B cell (primary cell): ENCODE measurements around the gene ABCG1. TPM values are rescaled to one million over a fixed set of nuclear protein-coding genes. Genes with fewer than 3 reads are reported as not detected.

Source experiments
- ATAC-seq: fragments of 200-7000 bp; cut with Tn5 transposase; one replicate; pipeline ENCODE4 v1.10.0; 2021; ENCODE audit warnings: low read depth, mild to moderate bottlenecking, moderate number of reproducible peaks, moderate library complexity
- CTCF ChIA-PET: fragments of 350-600 bp; sonication (Branson Sonifier 250); formaldehyde crosslinking; loops from one replicate; lab custom pipeline; 2021; ENCODE audit warnings: antibody characterized with exemption, inconsistent platforms; lab: Charles Lee
- POLR2A ChIA-PET: fragments of 350-600 bp; sonication (Branson Sonifier 250); formaldehyde crosslinking; loops from one replicate; lab custom pipeline; 2021; ENCODE audit warnings: antibody characterized with exemption; lab: Charles Lee
- DNase-seq: peaks from one replicate; pipeline ENCODE4 v3.0.0; 2013
- H2AFZ ChIP-seq: 2 replicates; pipeline ENCODE4 v1.6.1; 2012; ENCODE audit warnings: mild to moderate bottlenecking, low read depth, low read length; ENCODE audit not compliant: insufficient read depth, poor library complexity, severe bottlenecking
- H3K27ac ChIP-seq, 2 donors: 1 replicate in 1 of 2; 2 replicates in 1 of 2; pipeline ENCODE4 v1.5.1; 2012 to 2013; ENCODE audit warnings: low read length in 2 of 2, mild to moderate bottlenecking in 2 of 2, moderate library complexity in 1 of 2
- H3K27me3 ChIP-seq, 4 experiments: fragments of 200-600 bp in 1 of 4; sonication (generic) in 1 of 4; replicated peaks in 1 of 4; 1 replicate in 2 of 4; 2 replicates in 2 of 4; pipeline versions ENCODE4 v1.6.1 to v1.7.0; 2013 to 2016; ENCODE audit warnings: low read length in 3 of 4, mild to moderate bottlenecking in 2 of 4, mixed read lengths in 1 of 4, moderate library complexity in 1 of 4; ENCODE audit not compliant: insufficient read depth in 4 of 4, control insufficient read depth in 3 of 4; ENCODE audit errors: control extremely low read depth in 1 of 4
- H3K36me3 ChIP-seq, 2 experiments: replicated peaks in 1 of 2; 1 replicate in 1 of 2; 2 replicates in 1 of 2; pipeline versions ENCODE4 v1.6.1 to v1.7.1; 2013; ENCODE audit warnings: low read length in 1 of 2; ENCODE audit not compliant: insufficient read depth in 2 of 2, control insufficient read depth in 1 of 2; ENCODE audit errors: control extremely low read depth in 1 of 2, extremely low read depth in 1 of 2
- H3K4me1 ChIP-seq, 2 donors: fragments of 200-600 bp in 1 of 2; sonication (generic) in 1 of 2; 1 replicate in 1 of 2; 2 replicates in 1 of 2; pipeline versions ENCODE4 v1.5.1 to v1.6.1; 2013 to 2017; ENCODE audit warnings: low read length in 2 of 2; ENCODE audit not compliant: control insufficient read depth in 2 of 2, insufficient read depth in 2 of 2
- H3K4me2 ChIP-seq: replicated peaks from 2 replicates; pipeline ENCODE3; 2012; ENCODE audit warnings: mild to moderate bottlenecking, low read depth, low read length; ENCODE audit not compliant: poor library complexity, severe bottlenecking
- H3K4me3 ChIP-seq, 5 experiments: fragments of 200-600 bp in 1 of 5; sonication (generic) in 1 of 5; 1 replicate in 3 of 5; 2 replicates in 2 of 5; pipeline versions ENCODE4 v1.5.1 to v1.7.0; 2011 to 2016; ENCODE audit warnings: low read length in 4 of 5, mild to moderate bottlenecking in 4 of 5, low read depth in 2 of 5, control low read depth in 1 of 5, moderate library complexity in 1 of 5; ENCODE audit not compliant: insufficient read depth in 1 of 5; ENCODE audit errors: control extremely low read depth in 1 of 5, extremely low read depth in 1 of 5
- H3K79me2 ChIP-seq: fragments of 200-600 bp; sonication (generic); one replicate; pipeline ENCODE4 v1.6.0; 2016; ENCODE audit warnings: low read length; ENCODE audit not compliant: control insufficient read depth, insufficient read depth
- H3K9ac ChIP-seq: fragments of 200-600 bp; sonication (generic); 2 replicates; pipeline ENCODE4 v1.6.1; 2017; ENCODE audit warnings: mild to moderate bottlenecking, low read length, moderate library complexity
- H3K9me3 ChIP-seq, 3 donors: one replicate each; pipeline versions ENCODE4 v1.6.1 to v1.7.1; 2013; ENCODE audit warnings: low read length in 2 of 3; ENCODE audit not compliant: control insufficient read depth in 2 of 3, insufficient read depth in 1 of 3; ENCODE audit errors: control extremely low read depth in 1 of 3
- H4K20me1 ChIP-seq: 2 replicates; pipeline ENCODE4 v1.6.0; 2012; ENCODE audit warnings: mild to moderate bottlenecking, low read length; ENCODE audit not compliant: insufficient read depth, control insufficient read depth, poor library complexity, severe bottlenecking
- H3K27ac Mint-ChIP-seq: one replicate; pipeline ENCODE4 v1.8.0; 2021; ENCODE audit warnings: mixed read lengths
- H3K27me3 Mint-ChIP-seq: one replicate; pipeline ENCODE4 v1.8.0; 2021; ENCODE audit warnings: mixed read lengths
- H3K4me1 Mint-ChIP-seq: one replicate; pipeline ENCODE4 v1.8.0; 2021; ENCODE audit warnings: mixed read lengths
- H3K4me3 Mint-ChIP-seq: one replicate; pipeline ENCODE4 v1.8.0; 2021; ENCODE audit warnings: mixed read lengths
- H3K9me3 Mint-ChIP-seq: one replicate; pipeline ENCODE4 v1.8.0; 2022; ENCODE audit warnings: mixed read lengths; ENCODE audit not compliant: insufficient read depth
- CTCF ChIP-seq: fragments of 200-600 bp; IDR thresholded peaks from one replicate; pipeline ENCODE4 v1.8.0; 2022; ENCODE audit warnings: antibody characterized with exemption, mild to moderate bottlenecking
- EZH2 ChIP-seq: IDR thresholded peaks from 2 replicates; pipeline ENCODE4 v1.6.1; 2012; ENCODE audit warnings: borderline replicate concordance, low read depth, mild to moderate bottlenecking, moderate library complexity, low read length; ENCODE audit not compliant: insufficient read depth, poor library complexity, severe bottlenecking
- WGBS: methylation state at CpG from one replicate; pipeline ENCODE4 v1.1.5; 2013; ENCODE audit warnings: missing lambda C conversion rate; ENCODE audit not compliant: insufficient coverage; 5-methylcytosine and 5-hydroxymethylcytosine counted together
- intact Hi-C: fragments of 100-400 bp; cut with micrococcal nuclease; formaldehyde crosslinking; loops from one replicate; pipeline ENCODE4 v1.10.0; 2022
- polyA plus RNA-seq: library from polyadenylated mRNA; depleted of rRNA; stranded (reverse); fragments of >200 nt; gene quantifications from 2 replicates; pipeline ENCODE4 v1.2.3, GENCODE V29; 2012
- total RNA-seq, 2 donors: library from RNA; stranded (reverse); fragments of 120-200 nt in 1 of 2; gene quantifications; 1 replicate in 1 of 2; 2 replicates in 1 of 2; pipeline versions ENCODE4 v1.2.3 to v1.2.4, GENCODE V29; 2013 to 2022

The ABCG1 gene
- total and polyA plus RNA-seq, 2 donors (not counting 1 experiment from before 2014, with no cell fraction given) = 8.7 to 27.5 TPM

- no peak overlapping the region for H3K27ac Mint-ChIP-seq
- Histone ChIP-seq H3K4me2 (no peak overlapping the region), H3K4me1 (peaks cover 40 to 57% of the 10 kb centered on the region in 2 donors), H3K36me3 (peaks cover 0 to 34% of the 10 kb centered on the region in 2 experiments), H3K79me2 (peaks cover 59% of the 10 kb centered on the region), H3K4me3 (no peak overlapping the region), H3K27ac (no peak overlapping the region), H3K9ac (no peak overlapping the region), H2AFZ (no peak overlapping the region), H4K20me1 (peaks cover 70% of the 10 kb centered on the region), H3K9me3 (peaks cover 0 to 15% (median 0%) of the 10 kb centered on the region in 3 donors), H3K27me3 (no peaks in the 10 kb centered on the region)
- DNase-seq (no peak), ATAC-seq (no peak)
- TF ChIP-seq CTCF (no peak), EZH2 (no peak)
- POLR2A ChIA-PET = no interaction called here
- peaks cover 3% of the 10 kb centered on the region for H3K9me3 Mint-ChIP-seq
- intact Hi-C loops = no loop called here
- H3K27me3 Mint-ChIP-seq = no peaks in the 10 kb centered on the region
- H3K4me3 Mint-ChIP-seq = no peak overlapping the region
- WGBS = 100% methylated on average over 1 of the region's 4 CpGs
- H3K4me1 Mint-ChIP-seq = peaks cover 68% of the 10 kb centered on the region
- CTCF ChIA-PET = interaction anchor here (0.5 to 1.0 kb wide), 3 partner anchors 8 to 80 kb away, joined by 3 to 4 read pairs (median 3); no protein-coding TSS in a partner anchor
Measured at GRCh38 chr21:42225042-42225441, 6.1 kb downstream of the ABCG1 start.

- H3K9me3 ChIP-seq = peaks cover 0 to 15% (median 0%) of the 10 kb centered on the region in 3 donors
- H3K27ac Mint-ChIP-seq = peak overlapping the region; percentile 56
- no peak overlapping the region for H3K27ac ChIP-seq
- no peak overlapping the region for H3K4me2 ChIP-seq
- H2AFZ ChIP-seq = no peak overlapping the region
- ChIA-PET CTCF (no interaction called here), POLR2A (no interaction called here)
- no peaks in the 10 kb centered on the region for H3K27me3 Mint-ChIP-seq
- H3K4me1 Mint-ChIP-seq = peaks cover 68% of the 10 kb centered on the region
- peaks cover 59% of the 10 kb centered on the region for H3K79me2 ChIP-seq
- TF ChIP-seq CTCF = no peak
- TF ChIP-seq EZH2 = no peak
- ATAC-seq (no peak), DNase-seq (no peak)
- intact Hi-C loops = no loop called here
- peaks cover 70% of the 10 kb centered on the region for H4K20me1 ChIP-seq
- no peaks in the 10 kb centered on the region for H3K27me3 ChIP-seq
- H3K9me3 Mint-ChIP-seq = peaks cover 3% of the 10 kb centered on the region
- no peak overlapping the region for H3K9ac ChIP-seq
- no peak overlapping the region for H3K4me3 Mint-ChIP-seq
- peaks cover 0 to 37% of the 10 kb centered on the region in 2 experiments for H3K36me3 ChIP-seq
- H3K4me1 ChIP-seq = peaks cover 37 to 54% of the 10 kb centered on the region in 2 donors
- no peak overlapping the region for H3K4me3 ChIP-seq
- WGBS = 95% methylated on average over 7 of the region's 13 CpGs
Measured at GRCh38 chr21:42225571-42226155, 6.7 kb downstream of the ABCG1 start.
